GM18951 (cell line): Measurements from ENCODE around the gene TTLL9.

Source experiments
- POLR2A ChIP-seq: IDR thresholded peaks from 4 replicates; pipeline ENCODE4 v1.6.1; 2011; ENCODE audit warnings: mild to moderate bottlenecking; ENCODE audit not compliant: insufficient read length, insufficient read depth; ENCODE audit errors: extremely low read depth
- in situ Hi-C: fragments of 300-500 bp; cut with MboI; formaldehyde crosslinking; loops from one replicate; pipeline ENCODE4 v1.12.0; 2022; ENCODE audit warnings: low sequenced_read_pairs, mixed read lengths, inconsistent platforms; ENCODE audit not compliant: unreplicated experiment

The TTLL9 gene

DNA sequence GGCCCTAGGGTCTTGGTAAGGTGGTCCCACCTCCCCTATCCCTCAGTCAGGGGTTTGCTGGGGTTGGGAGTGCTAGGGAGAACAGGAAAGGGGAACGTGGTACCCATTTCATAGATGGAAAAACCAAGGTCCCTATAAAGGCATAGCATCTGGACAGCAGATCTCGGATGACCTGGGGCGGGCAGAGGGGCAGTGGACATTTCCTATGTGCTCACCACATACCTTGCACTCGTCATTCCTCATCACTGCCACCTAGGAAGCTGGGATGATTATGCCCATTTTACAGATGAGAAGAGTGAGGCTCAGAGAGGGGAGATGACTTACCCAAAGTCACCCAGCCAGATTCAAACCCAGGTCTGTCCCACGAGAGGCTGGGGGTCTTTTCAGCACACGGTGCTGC is 39.2 kb upstream of the TTLL9 start:
- in situ Hi-C loops = no loop called here
- TF ChIP-seq POLR2A = no peak

DNA sequence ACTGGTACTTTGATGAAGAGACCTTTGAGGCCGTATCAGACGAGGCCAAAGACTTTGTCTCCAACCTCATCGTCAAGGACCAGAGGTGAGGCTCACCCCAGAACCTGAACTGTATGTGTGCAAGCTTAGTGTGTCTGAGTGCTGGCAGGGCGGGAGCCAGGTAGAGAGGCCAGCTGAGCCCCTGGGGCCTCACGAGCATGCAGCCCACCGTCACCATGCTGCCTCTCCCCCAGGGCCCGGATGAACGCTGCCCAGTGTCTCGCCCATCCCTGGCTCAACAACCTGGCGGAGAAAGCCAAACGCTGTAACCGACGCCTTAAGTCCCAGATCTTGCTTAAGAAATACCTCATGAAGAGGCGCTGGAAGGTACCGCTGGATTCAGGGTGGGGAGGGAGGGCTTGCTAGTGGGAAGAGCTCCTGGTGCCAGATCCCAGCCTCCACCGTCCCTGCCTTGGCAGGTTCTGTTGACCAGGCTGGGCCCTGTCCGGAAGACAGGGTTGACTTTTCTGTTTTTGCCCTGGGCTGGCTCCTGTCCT is 38.6 kb upstream of the TTLL9 start:
- in situ Hi-C loops = no loop called here
- TF ChIP-seq POLR2A = no peak

DNA sequence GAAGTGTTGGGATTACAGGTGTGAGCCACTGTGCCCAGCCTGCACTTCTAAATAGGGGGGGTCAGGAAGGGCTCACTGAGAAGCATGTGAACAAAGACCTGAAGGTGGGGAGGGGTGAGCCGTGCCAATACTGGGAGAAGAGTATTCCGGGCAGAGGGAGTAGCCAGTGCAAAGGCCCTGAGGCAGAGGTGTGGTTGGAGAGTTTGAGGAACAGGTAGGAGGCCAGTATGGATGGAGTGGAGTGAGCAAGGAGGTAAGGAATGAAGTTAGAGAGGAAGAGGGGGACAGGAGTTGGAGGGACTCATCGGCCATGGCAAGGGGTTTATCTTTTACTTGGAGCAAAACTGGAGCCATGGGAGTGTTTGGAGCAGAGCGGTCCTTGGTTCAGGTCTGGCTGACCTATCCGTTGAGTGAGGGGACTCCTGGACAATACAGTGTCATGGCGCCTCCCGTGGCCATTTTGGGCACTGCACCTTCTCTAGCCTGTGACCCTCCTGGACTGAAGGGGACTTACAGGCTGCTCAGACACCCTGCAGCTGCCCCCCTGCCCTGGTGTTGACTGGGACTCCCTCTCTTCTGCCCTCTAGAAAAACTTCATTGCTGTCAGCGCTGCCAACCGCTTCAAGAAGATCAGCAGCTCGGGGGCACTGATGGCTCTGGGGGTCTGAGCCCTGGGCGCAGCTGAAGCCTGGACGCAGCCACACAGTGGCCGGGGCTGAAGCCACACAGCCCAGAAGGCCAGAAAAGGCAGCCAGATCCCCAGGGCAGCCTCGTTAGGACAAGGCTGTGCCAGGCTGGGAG is 37.1 kb upstream of the TTLL9 start:
- TF ChIP-seq POLR2A = no peak
- in situ Hi-C loops = no loop called here

DNA sequence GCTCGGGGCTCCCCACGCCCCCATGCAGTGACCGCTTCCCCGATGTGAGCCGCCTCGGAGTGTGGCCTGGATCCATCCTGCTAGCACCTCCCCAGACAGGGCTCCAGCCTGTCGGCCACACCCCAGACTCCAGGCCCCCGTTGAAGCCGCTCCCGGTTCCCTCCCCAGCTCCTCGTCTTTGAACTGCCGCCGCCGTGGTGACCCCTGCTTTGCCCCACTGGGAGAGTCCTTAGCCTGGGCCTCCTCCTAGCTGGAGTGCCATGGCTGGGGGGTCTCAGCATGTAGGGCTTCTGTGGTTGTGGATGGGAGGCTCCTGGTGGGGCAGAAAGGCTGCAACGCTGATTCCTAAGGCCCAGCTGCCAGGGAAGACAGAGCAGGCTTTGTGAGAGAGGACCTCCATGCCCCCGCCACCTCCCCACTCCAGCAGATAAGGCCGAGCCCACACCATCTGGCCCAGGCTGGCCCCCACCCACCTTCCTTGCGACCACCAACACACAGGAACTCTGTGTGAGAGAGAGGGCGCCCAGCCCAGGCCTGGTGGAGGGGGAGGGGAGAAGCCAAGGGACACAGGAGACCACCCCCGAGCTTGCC is 36.4 kb upstream of the TTLL9 start:
- in situ Hi-C loops = no loop called here
- TF ChIP-seq POLR2A = no peak

DNA sequence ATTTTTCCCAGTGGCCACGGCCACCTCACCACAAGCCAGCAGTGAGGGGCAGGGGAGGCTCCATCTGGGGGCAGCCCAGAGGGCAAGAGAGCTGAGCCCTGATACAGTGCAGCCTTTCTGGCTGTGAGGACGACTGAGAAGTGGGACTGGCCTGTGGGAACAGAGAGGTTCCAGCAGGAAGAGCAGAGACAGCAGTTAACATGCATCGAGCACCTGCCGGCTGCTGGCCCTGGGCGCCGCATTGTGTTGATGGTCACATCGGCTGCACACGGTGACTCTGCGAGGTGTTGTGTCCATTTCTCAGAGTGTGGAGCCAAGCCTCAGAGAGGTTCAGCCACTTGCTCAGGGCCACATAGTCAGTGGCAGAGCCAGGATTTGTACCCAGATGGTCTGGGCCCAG is 34.9 kb upstream of the TTLL9 start:
- TF ChIP-seq POLR2A = no peak
- in situ Hi-C loops = no loop called here

DNA sequence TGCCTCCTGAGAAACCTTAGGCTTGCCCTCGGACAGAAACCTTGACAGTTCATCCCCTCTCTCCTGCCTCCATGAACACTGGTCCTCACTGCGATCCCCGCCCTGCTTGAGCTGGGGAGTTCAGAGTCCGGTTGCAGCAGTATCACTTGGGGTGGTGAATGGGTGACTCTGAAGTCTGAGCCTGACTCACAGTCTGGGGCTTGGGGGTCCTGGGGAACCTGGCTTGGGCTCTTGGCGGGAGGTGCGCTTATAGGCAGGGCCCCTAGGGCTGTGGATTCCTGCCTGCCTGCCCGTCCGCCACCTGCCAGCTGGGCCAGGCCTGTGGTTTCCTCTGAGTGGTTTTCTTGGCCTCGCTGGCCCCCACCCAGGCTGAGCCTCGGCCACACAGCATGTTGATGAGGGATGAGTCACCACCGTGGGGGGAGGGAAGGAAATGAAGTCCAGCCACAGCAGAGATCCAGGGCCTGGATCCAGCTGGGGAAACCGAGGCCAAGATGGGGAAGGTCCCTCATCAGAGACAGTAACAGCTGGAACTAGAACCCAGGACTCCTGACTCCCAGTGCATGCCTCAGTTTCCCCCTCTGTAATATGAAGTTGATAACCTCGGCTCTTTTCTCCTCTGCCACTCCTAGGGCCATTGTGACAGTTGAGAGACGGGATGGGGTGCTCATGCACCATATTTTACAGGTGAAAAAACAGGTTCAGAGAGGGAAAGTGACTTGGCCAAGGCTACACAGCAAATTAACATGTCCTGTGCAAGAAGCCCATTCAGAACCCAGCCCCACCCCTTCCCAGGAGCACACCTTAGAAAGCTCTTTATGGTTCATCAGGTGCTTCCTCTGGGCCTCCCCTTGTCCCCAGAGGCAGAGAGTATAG is 34.2 kb upstream of the TTLL9 start:
- in situ Hi-C loops = no loop called here
- no peak for TF ChIP-seq POLR2A

DNA sequence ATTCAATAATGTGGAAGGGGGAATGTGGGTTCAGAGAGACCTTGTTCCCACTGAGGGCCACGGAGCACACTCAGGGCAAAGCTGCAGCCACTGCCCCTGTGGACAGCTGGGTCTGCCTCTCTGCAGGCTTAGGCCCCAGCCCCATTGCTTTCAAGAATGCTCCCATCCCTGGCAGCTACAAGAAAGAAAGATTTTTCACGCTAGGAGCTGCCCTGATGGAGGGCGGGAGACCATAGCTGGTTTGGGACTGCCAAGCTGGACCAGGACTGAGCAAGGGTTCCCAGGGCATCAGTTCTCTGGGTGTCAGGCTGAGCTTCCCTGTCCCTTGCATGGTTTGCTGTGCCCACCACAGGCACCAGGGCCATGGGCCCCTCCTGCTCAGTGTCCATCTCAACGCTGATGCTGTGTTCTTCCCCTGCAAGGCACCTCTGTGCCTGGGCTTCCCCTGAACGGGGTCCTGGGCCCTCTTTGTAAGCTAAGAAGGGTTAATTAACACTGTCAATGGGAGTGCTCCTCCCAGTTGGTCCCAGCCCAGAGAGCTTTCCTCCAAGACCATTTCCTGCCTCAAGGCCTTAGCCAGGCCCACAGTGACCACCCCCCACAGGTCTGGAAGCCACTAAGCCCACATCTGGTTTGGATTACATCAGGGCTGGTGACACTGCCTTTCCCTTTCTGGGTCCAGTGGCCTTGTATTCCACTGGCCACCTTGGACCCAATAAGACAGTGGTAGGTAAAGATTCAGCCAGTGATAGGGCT is 33.4 kb upstream of the TTLL9 start:
- in situ Hi-C loops = no loop called here
- TF ChIP-seq POLR2A = no peak

DNA sequence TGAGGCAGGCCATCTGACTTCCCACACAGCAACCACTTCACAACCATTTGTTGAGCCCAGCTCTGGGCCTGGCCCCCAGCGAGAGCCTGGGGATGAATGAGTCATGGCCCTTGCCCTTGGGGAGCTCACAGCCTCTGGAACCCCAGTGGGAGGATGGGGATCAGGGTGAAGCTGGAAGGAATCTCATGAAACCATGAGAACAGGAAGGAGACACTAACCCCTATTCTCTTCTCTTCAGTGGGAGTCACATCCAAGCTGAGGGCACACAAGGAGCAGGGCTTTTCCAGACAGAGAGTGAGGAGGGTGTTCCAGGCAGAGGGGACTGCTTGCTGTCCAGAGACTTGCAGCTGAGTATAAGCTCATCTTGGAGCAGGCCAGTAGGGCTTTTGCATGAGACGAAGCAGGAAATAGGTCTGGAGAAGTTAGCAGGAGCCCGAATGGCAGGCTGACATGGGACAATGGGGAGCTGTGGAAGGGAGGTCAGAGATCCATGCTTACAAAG is 32.5 kb upstream of the TTLL9 start:
- no peak for TF ChIP-seq POLR2A

DNA sequence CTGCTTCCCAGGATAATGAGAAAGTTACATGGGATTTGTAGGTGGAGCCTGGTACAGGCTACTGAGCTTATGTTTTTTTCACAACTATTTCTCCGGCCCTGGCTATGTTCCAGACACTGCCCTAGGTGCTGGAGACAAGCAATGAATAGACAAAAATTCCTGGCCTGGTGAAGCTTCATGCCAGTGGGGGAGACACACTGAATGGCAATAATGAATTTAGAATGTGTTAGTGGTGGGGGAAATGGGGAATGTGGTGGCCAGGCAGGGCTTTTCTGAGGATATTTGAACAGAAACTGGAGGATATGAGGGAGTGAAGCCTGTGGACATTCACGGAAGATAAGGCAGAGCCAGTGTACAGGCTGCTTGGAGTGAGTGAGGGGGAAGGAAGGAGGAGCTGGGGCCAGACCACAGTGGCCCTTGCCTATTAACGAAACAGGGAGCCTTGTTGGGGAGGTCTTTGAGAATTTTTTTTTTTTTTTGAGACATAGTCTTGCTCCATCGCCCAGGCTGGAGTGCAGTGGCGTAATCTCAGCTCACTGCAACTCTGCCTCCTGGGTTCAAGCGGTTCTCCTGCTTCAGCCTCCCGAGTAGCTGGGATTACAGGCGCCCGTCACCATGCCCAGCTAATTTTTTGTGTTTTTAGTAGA is 31.7 kb upstream of the TTLL9 start:
- in situ Hi-C loops = no loop called here
- no peak for TF ChIP-seq POLR2A

More for the DNA sequence above, 32.5 kb upstream of the TTLL9 start:
- in situ Hi-C loops = no loop called here

DNA sequence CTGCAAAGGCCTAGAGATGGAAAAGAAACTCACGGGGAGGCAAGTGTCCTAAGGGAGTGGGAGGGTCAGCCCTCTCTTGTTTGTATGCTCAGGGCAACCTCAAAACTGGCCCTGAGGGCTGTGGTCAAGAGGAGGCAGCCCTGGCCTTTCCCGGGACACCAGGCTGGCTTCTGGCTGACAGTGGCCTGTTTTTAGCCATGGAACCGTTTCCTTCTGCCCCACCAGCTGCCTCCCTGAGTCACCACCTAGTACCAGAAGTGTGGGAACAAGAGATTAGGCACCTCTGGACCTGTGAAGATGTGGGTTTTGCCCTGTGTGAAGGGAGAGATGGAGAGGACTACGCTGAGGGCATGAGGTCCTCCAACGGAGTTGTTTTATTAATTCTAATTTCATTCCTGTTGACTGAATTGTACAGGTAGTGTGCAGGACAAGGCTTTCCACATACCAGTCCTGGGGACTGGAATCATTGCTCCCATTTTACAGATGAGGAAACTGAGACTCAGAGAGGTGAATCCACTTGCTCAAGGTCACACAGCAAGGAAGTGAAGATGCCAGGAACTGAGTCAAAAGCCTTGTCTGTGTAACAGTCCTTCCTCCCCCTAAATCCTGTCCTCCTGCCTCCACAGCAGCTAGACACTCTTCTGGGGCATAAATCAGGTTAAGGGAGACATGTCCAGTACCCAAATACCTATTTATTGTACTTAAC is 30.5 kb upstream of the TTLL9 start:
- in situ Hi-C loops = no loop called here
- no peak for TF ChIP-seq POLR2A
